HCT116 (cell line): ENCODE measurements around the gene RPL7A. TPM values are rescaled to one million over a fixed set of nuclear protein-coding genes. Genes with fewer than 3 reads are reported as not detected.

ENCODE experiments used
- ATAC-seq: fragments of 200-7000 bp; cut with Tn5 transposase; 2 replicates; pipeline ENCODE4 v1.9.1; 2020; ENCODE audit warnings: mild to moderate bottlenecking, moderate library complexity
- BruUV-seq: library from RNA; stranded (reverse); fragments of 400-500 nt; replicated peaks from 2 replicates; lab custom pipeline; 2021; lab: Mats Ljungman, UMichigan
- CTCF ChIA-PET: fragments of 300-600 bp; sonication (Branson Sonifier 250); formaldehyde crosslinking; loops from one replicate; lab custom pipeline; 2021; ENCODE audit warnings: antibody characterized with exemption; lab: Charles Lee
- POLR2A ChIA-PET: fragments of 300-600, 350-600 bp; sonication (Branson Sonifier 250); formaldehyde crosslinking; loops from one replicate; lab custom pipeline; 2021; ENCODE audit warnings: antibody characterized with exemption; lab: Charles Lee
- RAD21 ChIA-PET, 2 experiments: fragments of 300-600 bp; sonication (Branson Sonifier 250); formaldehyde crosslinking; loops; one replicate each; lab custom pipeline; 2023; ENCODE audit warnings: low total read pairs in 2 of 2; ENCODE audit not compliant: uncharacterized antibody in 2 of 2, unreplicated experiment in 2 of 2, low non-redundant PET in 1 of 2; lab: Charles Lee
- DNase-seq: peaks from one replicate; pipeline ENCODE4 v3.0.0-alpha.2; 2010; ENCODE audit warnings: low read depth, low spot score
- H2AFZ ChIP-seq: fragments of 200-600 bp; shearing (Covaris generic), sonication (generic); 2 replicates; pipeline ENCODE4 v1.6.1; 2017; ENCODE audit warnings: low read depth, mixed run types, mixed read lengths, antibody characterized with exemption, low read length; ENCODE audit not compliant: poor library complexity, severe bottlenecking
- H3K27ac ChIP-seq: 2 replicates; pipeline ENCODE4 v1.5.1; 2012; ENCODE audit warnings: low read depth, low read length
- H3K27me3 ChIP-seq: fragments of 200-600 bp; sonication (generic); 2 replicates; pipeline ENCODE4 v1.6.1; 2016; ENCODE audit warnings: mixed run types, low read length, mixed read lengths; ENCODE audit not compliant: insufficient read depth
- H3K36me3 ChIP-seq, 2 experiments: fragments of 200-500 bp in 1 of 2; fragments of 200-600 bp in 1 of 2; sonication (Bioruptor generic) in 1 of 2; sonication (generic) in 1 of 2; 2 replicates each; pipeline versions ENCODE4 v1.5.1 to v1.6.1; 2014 to 2016; ENCODE audit warnings: low read length in 2 of 2, inconsistent platforms in 1 of 2, mixed read lengths in 1 of 2, mixed run types in 1 of 2; ENCODE audit not compliant: insufficient read depth in 2 of 2, control insufficient read depth in 1 of 2
- H3K4me1 ChIP-seq, 2 experiments: fragments of 200-600 bp in 1 of 2; sonication (generic) in 1 of 2; 2 replicates each; pipeline versions ENCODE4 v1.5.1 to v1.6.1; 2012 to 2017; ENCODE audit warnings: low read length in 2 of 2, inconsistent platforms in 1 of 2, mild to moderate bottlenecking in 1 of 2, mixed read lengths in 1 of 2, mixed run types in 1 of 2, moderate library complexity in 1 of 2; ENCODE audit not compliant: insufficient read depth in 2 of 2, control insufficient read depth in 1 of 2
- H3K4me2 ChIP-seq: fragments of 200-600 bp; sonication (generic); 2 replicates; pipeline ENCODE4 v1.6.1; 2017; ENCODE audit warnings: mixed run types, low read length, mixed read lengths
- H3K4me3 ChIP-seq, 2 experiments: fragments of 200-600 bp in 1 of 2; sonication (generic) in 1 of 2; replicated peaks in 1 of 2; 2 replicates each; pipeline ENCODE4 v1.5.1; 2011 to 2016; ENCODE audit warnings: low read length in 2 of 2, control low read depth in 1 of 2, low read depth in 1 of 2, mild to moderate bottlenecking in 1 of 2, mixed read lengths in 1 of 2, mixed run types in 1 of 2
- H3K79me2 ChIP-seq: fragments of 200-600 bp; sonication (generic); 2 replicates; pipeline ENCODE4 v1.6.1; 2017; ENCODE audit warnings: mild to moderate bottlenecking, mixed run types, low read length, moderate library complexity, mixed read lengths; ENCODE audit not compliant: insufficient read depth
- H3K9ac ChIP-seq: fragments of 200-600 bp; sonication (generic); 2 replicates; pipeline ENCODE4 v1.6.1; 2016; ENCODE audit warnings: low read length, mixed read lengths
- H3K9me2 ChIP-seq: fragments of 200-600 bp; sonication (generic), shearing (Covaris generic); 2 replicates; pipeline ENCODE4 v1.6.1; 2017; ENCODE audit warnings: mixed run types, mild to moderate bottlenecking, moderate library complexity; ENCODE audit not compliant: insufficient read depth
- H3K9me3 ChIP-seq, 2 experiments: fragments of 200-500 bp in 1 of 2; fragments of 200-600 bp in 1 of 2; sonication (Bioruptor generic) in 1 of 2; sonication (generic) in 1 of 2; 2 replicates each; pipeline ENCODE4 v1.6.1; 2014 to 2017; ENCODE audit warnings: low read length in 2 of 2, mixed read lengths in 2 of 2, inconsistent platforms in 1 of 2, low read depth in 1 of 2, mild to moderate bottlenecking in 1 of 2, mixed run types in 1 of 2, moderate library complexity in 1 of 2; ENCODE audit not compliant: control insufficient read depth in 1 of 2, insufficient read depth in 1 of 2
- H4K20me1 ChIP-seq: fragments of 200-600 bp; sonication (generic), shearing (Covaris generic); 2 replicates; pipeline ENCODE4 v1.6.1; 2017; ENCODE audit warnings: mixed run types, mild to moderate bottlenecking, moderate library complexity; ENCODE audit not compliant: insufficient read depth
- CEBPB ChIP-seq: IDR thresholded peaks from 2 replicates; pipeline ENCODE4 v1.6.1; 2012; ENCODE audit warnings: low read depth
- ELF1 ChIP-seq: IDR thresholded peaks from 2 replicates; pipeline ENCODE4 v1.6.1; 2012; ENCODE audit warnings: low read depth, borderline replicate concordance
- EZH2 ChIP-seq: fragments of 200-600 bp; sonication (generic); IDR thresholded peaks from 2 replicates; pipeline ENCODE4 v1.6.1; 2017; ENCODE audit warnings: antibody characterized with exemption, mixed run types
- MAX ChIP-seq: IDR thresholded peaks from 2 replicates; pipeline ENCODE4 v1.6.1; 2012
- POLR2AphosphoS5 ChIP-seq: IDR thresholded peaks from 2 replicates; pipeline ENCODE4 v1.6.1; 2011; ENCODE audit warnings: mild to moderate bottlenecking, low read depth, low read length, moderate library complexity
- TCF7L2 ChIP-seq: IDR thresholded peaks from 2 replicates; pipeline ENCODE4 v1.7.0; 2011; ENCODE audit warnings: borderline replicate concordance, inconsistent platforms; ENCODE audit not compliant: insufficient read depth, insufficient read length; ENCODE audit errors: extremely low read depth
- ZNF274 ChIP-seq: fragments of 200-500 bp; sonication (Bioruptor generic); IDR thresholded peaks from 2 replicates; pipeline ENCODE4 v1.6.1; 2014; ENCODE audit warnings: mild to moderate bottlenecking, low read depth, low read length, inconsistent platforms
- intact Hi-C: fragments of 100-400 bp; cut with micrococcal nuclease; formaldehyde crosslinking; loops from 2 replicates; pipeline ENCODE4 v1.10.0; 2022
- total RNA-seq: library from RNA; stranded (reverse); gene quantifications from one replicate; pipeline ENCODE4 v1.2.1, GENCODE V29; 2021; ENCODE audit not compliant: unreplicated experiment
- TF ChIP-seq, protein P1 (sequence below): IDR thresholded peaks from 2 replicates; pipeline ENCODE4 v1.6.1; 2011; ENCODE audit warnings: mild to moderate bottlenecking, low read length, moderate library complexity; ENCODE audit not compliant: insufficient replicate concordance; ENCODE audit errors: extremely low read depth

Gene RPL7A
- total RNA-seq, 1 experiment from 2014 or later = 2,837 TPM

DNA sequence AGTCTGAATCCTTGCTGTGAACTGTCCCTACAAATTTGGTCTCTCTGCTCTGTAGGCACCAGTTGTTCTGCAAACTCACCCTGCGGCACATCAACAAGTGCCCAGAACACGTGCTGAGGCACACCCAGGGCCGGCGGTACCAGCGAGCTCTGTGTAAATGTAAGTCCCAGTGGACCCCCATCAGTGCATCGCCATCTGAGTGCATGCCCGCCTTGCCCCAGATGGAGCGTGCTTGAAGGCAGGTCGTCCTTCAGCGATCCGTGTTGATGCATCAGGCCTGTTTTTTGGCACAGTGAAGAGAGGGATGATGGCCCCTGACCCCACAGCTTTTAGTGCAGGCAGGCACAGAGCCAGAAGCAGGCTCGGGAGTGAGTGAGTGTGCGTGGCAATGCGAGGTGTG is 9.6 kb downstream of the RPL7A start:
- H4K20me1 ChIP-seq = no peaks in the 10 kb centered on the region
- intact Hi-C loops = loop anchor here (5.0 to 10.0 kb wide), 2 partner anchors 130 to 637 kb away; partner anchors contain the start of gene VAV2
- RAD21 ChIA-PET = no interaction called here
- no peaks in the 10 kb centered on the region for H3K27me3 ChIP-seq
- CTCF ChIA-PET = no interaction called here
- POLR2A ChIA-PET = interaction anchor here (2.0 kb wide), 1 partner anchor 10 kb away, joined by 15 read pairs; the partner anchor contains the start of genes MED22 and RPL7A
- BruUV-seq = no TSS peak
- H3K4me1 ChIP-seq = peaks cover 7 to 24% of the 10 kb centered on the region in 2 experiments; a peak in 3 of 4 replicates
- H3K4me2 ChIP-seq = peak overlapping the region; percentile 93
- no peak overlapping the region for H2AFZ ChIP-seq
- peaks cover 16 to 28% of the 10 kb centered on the region in 2 experiments; a peak in 3 of 4 replicates for H3K36me3 ChIP-seq
- DNase-seq (no peak), ATAC-seq (no peak)
- no peaks in the 10 kb centered on the region for H3K9me3 ChIP-seq
- H3K9me2 ChIP-seq = no peaks in the 10 kb centered on the region
- peak overlapping the region; percentile 84 for H3K9ac ChIP-seq
- H3K4me3 ChIP-seq = peak overlapping the region; percentile 87 to 96
- H3K27ac ChIP-seq = 0 out of 2 replicates have a peak overlapping the region, but pooled peaks have one; percentile 60
- H3K79me2 ChIP-seq = peaks cover 47% of the 10 kb centered on the region
- TF ChIP-seq TCF7L2 (no peak), MAX (no peak), CEBPB (no peak), EZH2 (no peak), ELF1 (no peak), ZNF274 (no peak), POLR2AphosphoS5 (no peak)
- TF ChIP-seq, protein P1, sequence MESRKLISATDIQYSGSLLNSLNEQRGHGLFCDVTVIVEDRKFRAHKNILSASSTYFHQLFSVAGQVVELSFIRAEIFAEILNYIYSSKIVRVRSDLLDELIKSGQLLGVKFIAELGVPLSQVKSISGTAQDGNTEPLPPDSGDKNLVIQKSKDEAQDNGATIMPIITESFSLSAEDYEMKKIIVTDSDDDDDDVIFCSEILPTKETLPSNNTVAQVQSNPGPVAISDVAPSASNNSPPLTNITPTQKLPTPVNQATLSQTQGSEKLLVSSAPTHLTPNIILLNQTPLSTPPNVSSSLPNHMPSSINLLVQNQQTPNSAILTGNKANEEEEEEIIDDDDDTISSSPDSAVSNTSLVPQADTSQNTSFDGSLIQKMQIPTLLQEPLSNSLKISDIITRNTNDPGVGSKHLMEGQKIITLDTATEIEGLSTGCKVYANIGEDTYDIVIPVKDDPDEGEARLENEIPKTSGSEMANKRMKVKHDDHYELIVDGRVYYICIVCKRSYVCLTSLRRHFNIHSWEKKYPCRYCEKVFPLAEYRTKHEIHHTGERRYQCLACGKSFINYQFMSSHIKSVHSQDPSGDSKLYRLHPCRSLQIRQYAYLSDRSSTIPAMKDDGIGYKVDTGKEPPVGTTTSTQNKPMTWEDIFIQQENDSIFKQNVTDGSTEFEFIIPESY = no peak
